Measurements from ENCODE around the gene SPRED3. TPM values are rescaled to one million over a fixed set of nuclear protein-coding genes. Genes with fewer than 3 reads are reported as not detected.

SPRED3 gene
- total RNA-seq, 1 experiment from 2014 or later = 3.5 TPM

GRCh38 chr19:38386971-38387549, 1.4 kb upstream of the SPRED3 start:
- H3K4me1 ChIP-seq = peaks cover 18% of the 10 kb centered on the region; the same call in 1 of the 2 replicates
- H3K4me3 ChIP-seq (ENCODE audit: low read depth, low read length) = peak overlapping the region; percentile 60
- intact Hi-C loops (cut with micrococcal nuclease; ENCODE audit: unreplicated experiment) = loop anchor here (1.0 kb wide), 1 partner anchor 13 kb away; the partner anchor contains the start of gene PSMD8
- peak overlapping the region; percentile 83 for H3K4me3 Mint-ChIP-seq (ENCODE audit: unreplicated experiment)
- no peak for DNase-seq
- peak overlapping the region; percentile 43 for H3K27ac Mint-ChIP-seq (ENCODE audit: unreplicated experiment)
- ChIA-PET POLR2A (interaction anchor here (1.2 to 2.1 kb wide), 4 partner anchors 13 to 513 kb away, joined by 3 to 26 read pairs (median 14); partner anchors contain the start of genes FAM98C, NFKBIB, PSMD8 and SPINT2), CTCF (interaction anchor here (1.7 to 2.2 kb wide), 2 partner anchors 13 to 16 kb away, joined by 19 to 39 read pairs; partner anchors contain the start of genes FAM98C and PSMD8)
- no peaks in the 10 kb centered on the region for H3K9me3 ChIP-seq
- no peak for TF ChIP-seq CTCF (IDR thresholded peaks at IDR 0.05; ENCODE audit: insufficient read depth in 1 of 2, low read depth in 1 of 2, low read length in 1 of 2, severe bottlenecking in 1 of 2, unreplicated experiment in 1 of 2)
- peaks cover 50% of the 10 kb centered on the region for H3K36me3 Mint-ChIP-seq (ENCODE audit: insufficient read depth, unreplicated experiment)
- no peaks in the 10 kb centered on the region for H3K27me3 ChIP-seq (replicated peaks; ENCODE audit: control insufficient read depth, insufficient read depth, low read length)
- no peaks in the 10 kb centered on the region for H3K9me3 Mint-ChIP-seq (ENCODE audit: unreplicated experiment)
- no peaks in the 10 kb centered on the region for H3K27me3 Mint-ChIP-seq (ENCODE audit: insufficient read depth, unreplicated experiment)
- peaks cover 13% of the 10 kb centered on the region for H3K4me1 Mint-ChIP-seq (ENCODE audit: low read depth, unreplicated experiment)
- BruUV-seq (replicated peaks) = no TSS peak
- H3K36me3 ChIP-seq (ENCODE audit: control insufficient read depth, insufficient read depth, low read length) = peaks cover 7% of the 10 kb centered on the region

DNA sequence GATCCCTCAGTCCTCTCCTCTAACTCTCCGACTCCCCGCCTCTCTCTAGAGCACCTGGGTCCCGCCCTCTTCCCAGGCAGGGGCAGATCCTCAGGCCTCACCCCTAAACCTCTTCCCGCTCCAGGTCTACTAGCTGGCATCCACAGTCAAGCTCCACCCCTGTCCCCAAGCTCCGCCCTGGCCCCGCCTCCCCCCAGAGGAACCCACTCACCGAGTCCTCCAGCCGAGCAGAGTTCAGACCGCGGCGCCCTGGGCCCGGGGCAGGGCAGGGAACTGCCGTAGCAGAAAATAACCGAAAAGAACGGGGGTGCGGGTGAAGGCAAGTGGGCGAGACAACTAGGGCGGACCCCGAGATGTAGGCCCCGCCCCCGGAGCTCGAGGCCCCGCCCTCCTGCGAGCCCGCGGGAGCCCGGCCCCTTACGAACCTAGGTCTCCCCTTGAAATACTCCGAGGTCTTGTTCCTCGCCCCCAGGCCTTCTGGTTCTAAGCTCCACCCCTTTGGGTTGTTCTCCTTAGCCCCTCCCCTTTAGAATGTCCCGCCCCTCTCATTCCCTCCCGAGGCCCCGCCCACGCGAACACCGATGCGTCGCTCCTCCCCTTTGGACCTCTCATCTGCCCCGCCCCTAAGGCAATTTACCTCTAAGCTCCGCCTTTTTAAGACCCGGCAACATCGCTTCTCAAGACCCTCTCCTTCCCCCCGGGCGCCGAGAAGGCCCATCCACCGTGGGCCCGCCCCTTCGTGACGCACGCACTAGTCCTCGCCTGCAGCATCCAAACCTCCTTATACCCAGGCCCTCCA, 748 bp upstream of the SPRED3 start, which contains the start of gene GGN:
TSS of gene GGN (minus strand) at position 485 of the 799 bp plus-strand sequence. CDS start 773 bp downstream, outside the sequence.
- ChIA-PET POLR2A (interaction anchor here (0.5 to 2.1 kb wide), 10 partner anchors 13 to 890 kb away, joined by 3 to 26 read pairs (median 8); partner anchors contain the start of genes FAM98C, NFKBIB, PSMD8 and SPINT2), CTCF (interaction anchor here (0.6 to 2.2 kb wide), 8 partner anchors 10 to 543 kb away, joined by 3 to 39 read pairs (median 5); partner anchors contain the start of genes FAM98C, MRPS12 and PSMD8)
- Mint-ChIP-seq H3K4me1 (ENCODE audit: low read depth, unreplicated experiment) (peaks cover 18% of the 10 kb centered on the region), H3K4me3 (ENCODE audit: unreplicated experiment) (peak within 1 kb of the TSS; percentile 83), H3K9me3 (ENCODE audit: unreplicated experiment) (no peaks in the 10 kb centered on the region), H3K36me3 (ENCODE audit: insufficient read depth, unreplicated experiment) (peaks cover 43% of the 10 kb centered on the region), H3K27me3 (ENCODE audit: insufficient read depth, unreplicated experiment) (no peaks in the 10 kb centered on the region), H3K27ac (ENCODE audit: unreplicated experiment) (peak within 1 kb of the TSS; percentile 43)
- TF ChIP-seq CTCF (IDR thresholded peaks at IDR 0.05; ENCODE audit: insufficient read depth in 1 of 2, low read depth in 1 of 2, low read length in 1 of 2, severe bottlenecking in 1 of 2, unreplicated experiment in 1 of 2) = no peak
- Histone ChIP-seq H3K36me3 (ENCODE audit: control insufficient read depth, insufficient read depth, low read length) (peaks cover 5% of the 10 kb centered on the region), H3K9me3 (no peaks in the 10 kb centered on the region), H3K4me1 (peaks cover 25% of the 10 kb centered on the region), H3K4me3 (ENCODE audit: low read depth, low read length) (peak within 1 kb of the TSS; percentile 60), H3K27me3 (replicated peaks; ENCODE audit: control insufficient read depth, insufficient read depth, low read length) (no peaks in the 10 kb centered on the region)
- intact Hi-C loops (cut with micrococcal nuclease; ENCODE audit: unreplicated experiment) = loop anchor here (1.0 kb wide), 2 partner anchors 13 to 15 kb away; partner anchors contain the start of gene PSMD8
- DNase-seq = peak; percentile 91 to 94
- no TSS peak for BruUV-seq (replicated peaks)
